Activated naive CD8-positive, alpha-beta T cell treated with anti-CD3 and anti-CD28 coated beads, Interleukin-2, amount 10 ng/mL, durations not matched to agents 7 days and 5 days (primary cell): ENCODE measurements around the gene HIPK4. TPM values are rescaled to one million over a fixed set of nuclear protein-coding genes. Genes with fewer than 3 reads are reported as not detected.

Experiments
- ATAC-seq: fragments of 150-1000 bp; cut with Tn5 transposase; one replicate; pipeline ENCODE4 v1.10.0; 2021; ENCODE audit warnings: low read depth, moderate library complexity
- POLR2A ChIA-PET: fragments of 350-600 bp; sonication (Branson Sonifier 250); formaldehyde crosslinking; loops from one replicate; lab custom pipeline; 2021; ENCODE audit warnings: antibody characterized with exemption; lab: Charles Lee
- DNase-seq: peaks from one replicate; pipeline ENCODE4 v3.0.0; 2021
- H3K27ac Mint-ChIP-seq: one replicate; pipeline ENCODE4 v1.8.0; 2022; ENCODE audit warnings: mild to moderate bottlenecking, mixed read lengths
- H3K27me3 Mint-ChIP-seq: one replicate; pipeline ENCODE4 v1.8.0; 2022; ENCODE audit warnings: mild to moderate bottlenecking, moderate library complexity, mixed read lengths
- H3K36me3 Mint-ChIP-seq: one replicate; pipeline ENCODE4 v1.8.0; 2021; ENCODE audit warnings: mild to moderate bottlenecking, mixed read lengths
- H3K4me1 Mint-ChIP-seq: one replicate; pipeline ENCODE4 v1.8.0; 2021; ENCODE audit warnings: mixed read lengths
- H3K4me3 Mint-ChIP-seq: one replicate; pipeline ENCODE4 v1.8.0; 2022; ENCODE audit warnings: mild to moderate bottlenecking, moderate library complexity, mixed read lengths
- H3K9me3 Mint-ChIP-seq: one replicate; pipeline ENCODE4 v1.8.0; 2021; ENCODE audit warnings: mixed read lengths
- total RNA-seq, 2 experiments: library from RNA; stranded (reverse); gene quantifications; one replicate each; pipeline ENCODE4 v1.2.3, GENCODE V29; 2021

HIPK4 gene
- total RNA-seq, 2 experiments from 2014 or later: 0.11 TPM; not detected in 1

GRCh38 chr19:40394816-40395210, 4.8 kb upstream of the HIPK4 start:
- Mint-ChIP-seq H3K36me3 (no peaks in the 10 kb centered on the region), H3K27me3 (peaks cover 9% of the 10 kb centered on the region), H3K4me3 (no peak overlapping the region), H3K9me3 (no peaks in the 10 kb centered on the region), H3K4me1 (peaks cover 9% of the 10 kb centered on the region), H3K27ac (no peak overlapping the region)
- POLR2A ChIA-PET: no interaction called here
- no peak for ATAC-seq
- no peak for DNase-seq

GRCh38 chr19:40393894-40394815, 4.2 kb upstream of the HIPK4 start:
- ATAC-seq: no peak
- Mint-ChIP-seq H3K27me3 (peaks cover 3% of the 10 kb centered on the region), H3K4me3 (no peak overlapping the region)

GRCh38 chr19:40392894-40393517, 3.0 kb upstream of the HIPK4 start:
- no peaks in the 10 kb centered on the region for H3K9me3 Mint-ChIP-seq
- ATAC-seq (no peak), DNase-seq (no peak)
- H3K4me3 Mint-ChIP-seq: no peak overlapping the region
- H3K27me3 Mint-ChIP-seq: no peaks in the 10 kb centered on the region
- no peaks in the 10 kb centered on the region for H3K36me3 Mint-ChIP-seq
- H3K27ac Mint-ChIP-seq: no peak overlapping the region
- POLR2A ChIA-PET: no interaction called here
- H3K4me1 Mint-ChIP-seq: peaks cover 2% of the 10 kb centered on the region

More at GRCh38 chr19:40393894-40394815, 4.2 kb upstream of the HIPK4 start:
- DNase-seq: no peak
- peaks cover 5% of the 10 kb centered on the region for H3K4me1 Mint-ChIP-seq
- H3K36me3 Mint-ChIP-seq: no peaks in the 10 kb centered on the region
- H3K27ac Mint-ChIP-seq: no peak overlapping the region
- H3K9me3 Mint-ChIP-seq: no peaks in the 10 kb centered on the region
- POLR2A ChIA-PET: no interaction called here

GRCh38 chr19:40392123-40392522, 2.1 kb upstream of the HIPK4 start:
- Mint-ChIP-seq H3K27me3 (no peaks in the 10 kb centered on the region), H3K4me3 (no peak overlapping the region), H3K9me3 (no peaks in the 10 kb centered on the region), H3K27ac (no peak overlapping the region), H3K4me1 (peaks cover 2% of the 10 kb centered on the region), H3K36me3 (no peaks in the 10 kb centered on the region)
- ATAC-seq: no peak
- POLR2A ChIA-PET: no interaction called here
- DNase-seq: no peak

- ATAC-seq (no peak), DNase-seq (no peak)
- no peaks in the 10 kb centered on the region for H3K36me3 Mint-ChIP-seq
- H3K4me1 Mint-ChIP-seq: peaks cover 5% of the 10 kb centered on the region
- H3K27me3 Mint-ChIP-seq: no peaks in the 10 kb centered on the region
- H3K27ac Mint-ChIP-seq: no peak overlapping the region
- POLR2A ChIA-PET: no interaction called here
- no peaks in the 10 kb centered on the region for H3K9me3 Mint-ChIP-seq
- H3K4me3 Mint-ChIP-seq: no peak overlapping the region
Measured at GRCh38 chr19:40389404-40390083, 437 bp downstream of the HIPK4 start.

- Mint-ChIP-seq H3K4me1 (peaks cover 5% of the 10 kb centered on the region), H3K9me3 (no peaks in the 10 kb centered on the region), H3K27ac (no peak overlapping the region), H3K27me3 (no peaks in the 10 kb centered on the region), H3K36me3 (no peaks in the 10 kb centered on the region), H3K4me3 (no peak overlapping the region)
- no peak for ATAC-seq
- POLR2A ChIA-PET: interaction anchor here (0.6 kb wide), 1 partner anchor 66 kb away, joined by 4 read pairs; no protein-coding TSS in a partner anchor
- DNase-seq: no peak
Measured at GRCh38 chr19:40388481-40388880, 1.5 kb downstream of the HIPK4 start.

- Mint-ChIP-seq H3K36me3 (no peaks in the 10 kb centered on the region), H3K27ac (no peak overlapping the region), H3K4me1 (peaks cover 2% of the 10 kb centered on the region), H3K27me3 (no peaks in the 10 kb centered on the region), H3K9me3 (no peaks in the 10 kb centered on the region), H3K4me3 (no peak overlapping the region)
- no peak for ATAC-seq
- POLR2A ChIA-PET: no interaction called here
- DNase-seq: no peak
Measured at GRCh38 chr19:40387155-40387554, 2.8 kb downstream of the HIPK4 start.

GRCh38 chr19:40383668-40384248, 6.2 kb downstream of the HIPK4 start:
- Mint-ChIP-seq H3K36me3 (no peaks in the 10 kb centered on the region), H3K27me3 (no peaks in the 10 kb centered on the region), H3K9me3 (no peaks in the 10 kb centered on the region), H3K4me1 (peaks cover 2% of the 10 kb centered on the region), H3K4me3 (no peak overlapping the region), H3K27ac (no peak overlapping the region)
- DNase-seq: no peak
- POLR2A ChIA-PET: no interaction called here
- no peak for ATAC-seq

- POLR2A ChIA-PET: interaction anchor here (0.8 kb wide), 1 partner anchor 13 kb away, joined by 3 read pairs; no protein-coding TSS in a partner anchor
- H3K27ac Mint-ChIP-seq: no peak overlapping the region
- ATAC-seq: no peak
- H3K27me3 Mint-ChIP-seq: no peaks in the 10 kb centered on the region
- DNase-seq: no peak
- H3K4me1 Mint-ChIP-seq: peaks cover 2% of the 10 kb centered on the region
- no peaks in the 10 kb centered on the region for H3K36me3 Mint-ChIP-seq
- no peak overlapping the region for H3K4me3 Mint-ChIP-seq
- no peaks in the 10 kb centered on the region for H3K9me3 Mint-ChIP-seq
Measured at GRCh38 chr19:40381321-40381720, 8.7 kb downstream of the HIPK4 start.

GRCh38 chr19:40380199-40381037, 9.6 kb downstream of the HIPK4 start:
- POLR2A ChIA-PET: interaction anchor here (0.8 kb wide), 1 partner anchor 12 kb away, joined by 3 read pairs; no protein-coding TSS in a partner anchor

GRCh38 chr19:40379446-40380198, 10.4 kb downstream of the HIPK4 start:
- POLR2A ChIA-PET: no interaction called here
- Mint-ChIP-seq H3K9me3 (no peaks in the 10 kb centered on the region), H3K27me3 (no peaks in the 10 kb centered on the region), H3K4me1 (peaks cover 8% of the 10 kb centered on the region), H3K4me3 (no peak overlapping the region), H3K36me3 (no peaks in the 10 kb centered on the region), H3K27ac (no peak overlapping the region)
- ATAC-seq (no peak), DNase-seq (no peak)

More at GRCh38 chr19:40380199-40381037, 9.6 kb downstream of the HIPK4 start:
- DNase-seq (no peak), ATAC-seq (no peak)
- Mint-ChIP-seq H3K9me3 (no peaks in the 10 kb centered on the region), H3K4me1 (peaks cover 4% of the 10 kb centered on the region), H3K4me3 (no peak overlapping the region), H3K27ac (no peak overlapping the region), H3K27me3 (no peaks in the 10 kb centered on the region), H3K36me3 (no peaks in the 10 kb centered on the region)

GRCh38 chr19:40378509-40378908, 11.5 kb downstream of the HIPK4 start:
- H3K4me3 Mint-ChIP-seq: no peak overlapping the region
- POLR2A ChIA-PET: no interaction called here
- H3K36me3 Mint-ChIP-seq: no peaks in the 10 kb centered on the region
- H3K27ac Mint-ChIP-seq: no peak overlapping the region
- no peaks in the 10 kb centered on the region for H3K27me3 Mint-ChIP-seq
- ATAC-seq (no peak), DNase-seq (no peak)
- H3K9me3 Mint-ChIP-seq: no peaks in the 10 kb centered on the region
- peaks cover 14% of the 10 kb centered on the region for H3K4me1 Mint-ChIP-seq
